Measurements from ENCODE around the gene IL1RL2. TPM values are rescaled to one million over a fixed set of nuclear protein-coding genes. Genes with fewer than 3 reads are reported as not detected.
A peak's percentile ranks its signal among the peaks of the same experiment; 100 is the strongest.

Gene IL1RL2
- total RNA-seq, 1 donor from 2014 or later: 2.6 TPM

- no peak overlapping the region for H3K4me3 ChIP-seq (ENCODE audit: low read depth, low read length)
- TF ChIP-seq CTCF (conservative IDR thresholded peaks at IDR 0.05; ENCODE audit: low read depth, low read length): no peak
- DNase-seq (ENCODE audit: low read depth): no peak
Observed at GRCh38 chr2:102181919-102182635, 4.7 kb upstream of the IL1RL2 start.

- no peak overlapping the region for H3K4me3 ChIP-seq (ENCODE audit: low read depth, low read length)
- TF ChIP-seq CTCF (conservative IDR thresholded peaks at IDR 0.05; ENCODE audit: low read depth, low read length): no peak
- DNase-seq (ENCODE audit: low read depth): no peak
Observed at GRCh38 chr2:102184018-102184417, 2.8 kb upstream of the IL1RL2 start.

GRCh38 chr2:102184568-102184967, 2.3 kb upstream of the IL1RL2 start:
- no peak for DNase-seq (ENCODE audit: low read depth)
- no peak for TF ChIP-seq CTCF (conservative IDR thresholded peaks at IDR 0.05; ENCODE audit: low read depth, low read length)

GRCh38 chr2:102185347-102185746, 1.5 kb upstream of the IL1RL2 start:
- TF ChIP-seq CTCF (conservative IDR thresholded peaks at IDR 0.05; ENCODE audit: low read depth, low read length): peak; percentile 79
- H3K4me3 ChIP-seq (ENCODE audit: low read depth, low read length): no peak overlapping the region
- DNase-seq (ENCODE audit: low read depth): no peak

More at GRCh38 chr2:102184568-102184967, 2.3 kb upstream of the IL1RL2 start:
- no peak overlapping the region for H3K4me3 ChIP-seq (ENCODE audit: low read depth, low read length)

- peak overlapping the region; percentile 59 for H3K4me3 ChIP-seq (ENCODE audit: low read depth, low read length)
- no peak for DNase-seq (ENCODE audit: low read depth)
- TF ChIP-seq CTCF (conservative IDR thresholded peaks at IDR 0.05; ENCODE audit: low read depth, low read length): peak; percentile 47
Observed at GRCh38 chr2:102187496-102188150, 800 bp downstream of the IL1RL2 start.

- no peak for DNase-seq (ENCODE audit: low read depth)
- H3K4me3 ChIP-seq (ENCODE audit: low read depth, low read length): no peak overlapping the region
- TF ChIP-seq CTCF (conservative IDR thresholded peaks at IDR 0.05; ENCODE audit: low read depth, low read length): no peak
Observed at GRCh38 chr2:102190430-102191107, 3.7 kb downstream of the IL1RL2 start.

All from epithelial cell of proximal tubule (primary cell).